Endothelial cell (in vitro differentiated cells): ENCODE data around the gene HUS1B. TPM values are rescaled to one million over a fixed set of nuclear protein-coding genes. Genes with fewer than 3 reads are reported as not detected.

Experiments used
- DNase-seq: peaks from one replicate; pipeline ENCODE4 v3.0.0; 2021; ENCODE audit warnings: low spot score
- H3K27ac Mint-ChIP-seq: one replicate; pipeline ENCODE4 v1.8.0; 2021; ENCODE audit warnings: mixed read lengths, inconsistent platforms; ENCODE audit not compliant: unreplicated experiment
- H3K27me3 Mint-ChIP-seq: one replicate; pipeline ENCODE4 v1.8.0; 2021; ENCODE audit warnings: mild to moderate bottlenecking, moderate library complexity, mixed read lengths, inconsistent platforms; ENCODE audit not compliant: unreplicated experiment
- H3K36me3 Mint-ChIP-seq: one replicate; pipeline ENCODE4 v1.8.0; 2021; ENCODE audit warnings: mild to moderate bottlenecking, low read depth, mixed read lengths, inconsistent platforms; ENCODE audit not compliant: unreplicated experiment
- H3K4me1 Mint-ChIP-seq: one replicate; pipeline ENCODE4 v1.8.0; 2021; ENCODE audit warnings: mild to moderate bottlenecking, mixed read lengths, inconsistent platforms; ENCODE audit not compliant: unreplicated experiment
- H3K4me3 Mint-ChIP-seq: one replicate; pipeline ENCODE4 v1.8.0; 2021; ENCODE audit warnings: mild to moderate bottlenecking, mixed read lengths, inconsistent platforms; ENCODE audit not compliant: unreplicated experiment
- H3K9me3 Mint-ChIP-seq: one replicate; pipeline ENCODE4 v1.8.0; 2021; ENCODE audit warnings: mixed read lengths, inconsistent platforms; ENCODE audit not compliant: unreplicated experiment
- long read RNA-seq: library from polyadenylated mRNA; unstranded; transcript quantifications from one replicate; pipeline ENCODE4 v2.0.0, GENCODE V29; 2020; ENCODE audit not compliant: unreplicated experiment
- total RNA-seq: library from RNA; stranded (reverse); fragmentation: NEBNext Ultra II Directional; extraction: Animal tissue kit (Norgen Biotek cat#: 25700); gene quantifications from one replicate; pipeline ENCODE4 v1.2.1, GENCODE V29; 2021; ENCODE audit not compliant: unreplicated experiment
- TF ChIP-seq, protein P1 (sequence below): fragments of 200-600 bp; sonication (generic); IDR thresholded peaks from one replicate; pipeline ENCODE4 v1.5.0; 2021; ENCODE audit warnings: antibody characterized with exemption; ENCODE audit not compliant: unreplicated experiment

HUS1B gene
- total RNA-seq = 0.72 TPM
- long read RNA-seq = 0 reads

DNA sequence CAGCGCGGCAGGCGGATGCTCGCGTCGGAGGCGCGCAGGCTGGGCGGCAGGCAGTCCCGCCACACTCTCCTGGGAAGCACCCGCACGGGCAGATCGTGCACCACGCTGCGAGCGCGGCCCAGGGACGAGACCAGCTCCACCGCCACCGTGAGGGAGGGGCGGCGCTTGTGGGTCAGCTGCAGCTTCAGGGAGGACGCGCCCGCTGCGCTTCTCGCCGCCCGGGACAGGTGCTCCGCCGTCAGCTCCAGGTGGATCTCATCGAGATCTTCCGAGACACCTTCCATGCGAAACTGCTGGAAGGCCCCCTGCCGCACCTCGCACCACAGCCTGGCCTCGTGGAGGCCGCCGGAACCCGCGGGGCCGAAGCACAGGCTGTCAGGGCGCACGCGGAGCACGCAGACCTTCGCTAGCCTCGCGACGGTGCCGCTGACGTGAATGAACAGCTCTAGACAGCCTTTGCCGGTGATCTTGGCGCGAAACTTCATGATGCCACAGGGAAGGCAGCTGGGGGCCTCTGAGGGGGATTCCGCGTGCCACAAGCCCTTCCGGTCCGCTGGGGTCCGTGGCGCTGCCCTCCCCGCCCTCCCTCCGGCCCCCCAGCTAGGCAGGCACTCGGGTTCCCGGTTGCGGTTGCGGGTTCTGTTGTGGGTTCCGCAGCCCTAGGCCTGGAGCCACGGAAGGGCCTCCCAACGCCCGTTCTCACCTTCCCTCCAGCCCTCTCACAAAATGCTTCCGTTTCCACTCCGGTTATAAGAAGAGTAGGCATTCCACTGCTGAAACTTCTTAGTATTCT lies at the start of gene HUS1B:
HUS1B (minus strand) TSS at position 641 of the 793 bp plus-strand sequence; CDS start at position 485, 156 bp downstream.
- H3K36me3 Mint-ChIP-seq = peaks cover 8% of the 10 kb centered on the region
- no peaks in the 10 kb centered on the region for H3K27me3 Mint-ChIP-seq
- H3K4me1 Mint-ChIP-seq = peaks cover 23% of the 10 kb centered on the region
- H3K9me3 Mint-ChIP-seq = no peaks in the 10 kb centered on the region
- H3K4me3 Mint-ChIP-seq = no peak within 1 kb of the TSS
- DNase-seq = no peak
- H3K27ac Mint-ChIP-seq = no peak within 1 kb of the TSS
- TF ChIP-seq, protein P1, sequence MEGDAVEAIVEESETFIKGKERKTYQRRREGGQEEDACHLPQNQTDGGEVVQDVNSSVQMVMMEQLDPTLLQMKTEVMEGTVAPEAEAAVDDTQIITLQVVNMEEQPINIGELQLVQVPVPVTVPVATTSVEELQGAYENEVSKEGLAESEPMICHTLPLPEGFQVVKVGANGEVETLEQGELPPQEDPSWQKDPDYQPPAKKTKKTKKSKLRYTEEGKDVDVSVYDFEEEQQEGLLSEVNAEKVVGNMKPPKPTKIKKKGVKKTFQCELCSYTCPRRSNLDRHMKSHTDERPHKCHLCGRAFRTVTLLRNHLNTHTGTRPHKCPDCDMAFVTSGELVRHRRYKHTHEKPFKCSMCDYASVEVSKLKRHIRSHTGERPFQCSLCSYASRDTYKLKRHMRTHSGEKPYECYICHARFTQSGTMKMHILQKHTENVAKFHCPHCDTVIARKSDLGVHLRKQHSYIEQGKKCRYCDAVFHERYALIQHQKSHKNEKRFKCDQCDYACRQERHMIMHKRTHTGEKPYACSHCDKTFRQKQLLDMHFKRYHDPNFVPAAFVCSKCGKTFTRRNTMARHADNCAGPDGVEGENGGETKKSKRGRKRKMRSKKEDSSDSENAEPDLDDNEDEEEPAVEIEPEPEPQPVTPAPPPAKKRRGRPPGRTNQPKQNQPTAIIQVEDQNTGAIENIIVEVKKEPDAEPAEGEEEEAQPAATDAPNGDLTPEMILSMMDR = no peak

DNA sequence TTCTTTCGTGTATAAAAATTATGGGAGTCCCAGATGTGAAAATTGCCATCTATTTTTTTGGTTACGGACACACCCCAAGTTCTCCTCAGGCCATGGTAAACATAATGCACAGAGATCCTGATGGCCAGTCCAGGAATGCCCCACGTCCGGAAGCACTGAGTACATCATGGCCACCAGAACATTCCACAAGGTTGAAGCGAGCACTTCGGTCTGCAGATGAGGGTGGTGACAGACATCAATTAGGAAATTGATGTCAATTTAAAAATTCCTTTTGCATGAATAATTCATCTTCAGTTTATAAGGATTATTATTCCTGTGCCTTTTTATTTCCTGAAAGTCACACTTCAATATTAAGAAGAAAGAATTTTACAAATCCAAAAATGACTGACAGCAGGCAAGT lies 49.2 kb upstream of the HUS1B start:
- TF ChIP-seq, protein P1 = no peak
- Mint-ChIP-seq H3K4me1 (peaks cover 19% of the 10 kb centered on the region), H3K9me3 (no peaks in the 10 kb centered on the region), H3K4me3 (no peak overlapping the region), H3K27me3 (peaks cover 2% of the 10 kb centered on the region), H3K27ac (no peak overlapping the region), H3K36me3 (no peaks in the 10 kb centered on the region)
- DNase-seq = no peak

DNA sequence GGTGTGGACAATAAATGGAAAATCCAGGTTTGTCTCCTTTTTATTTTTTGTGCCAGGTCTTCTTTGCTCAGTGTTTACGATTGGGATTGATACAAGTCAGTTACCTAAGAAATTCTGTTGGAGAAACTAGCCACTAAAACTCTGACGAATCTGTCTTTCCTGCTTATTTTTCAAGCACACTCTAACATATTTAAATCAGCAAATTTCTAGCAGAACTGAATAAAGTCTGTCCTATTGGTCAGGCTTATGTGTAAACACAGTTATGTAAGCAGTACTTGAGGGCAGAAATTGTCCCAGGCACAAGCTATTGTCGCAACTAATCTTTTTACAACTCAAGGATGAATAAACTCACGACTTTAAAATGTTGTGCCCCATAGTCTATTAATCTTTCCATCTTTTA lies 48.1 kb upstream of the HUS1B start:
- Mint-ChIP-seq H3K36me3 (no peaks in the 10 kb centered on the region), H3K27me3 (peaks cover 2% of the 10 kb centered on the region), H3K4me3 (no peak overlapping the region), H3K9me3 (no peaks in the 10 kb centered on the region), H3K4me1 (peaks cover 12% of the 10 kb centered on the region), H3K27ac (no peak overlapping the region)
- TF ChIP-seq, protein P1 = no peak
- no peak for DNase-seq

DNA sequence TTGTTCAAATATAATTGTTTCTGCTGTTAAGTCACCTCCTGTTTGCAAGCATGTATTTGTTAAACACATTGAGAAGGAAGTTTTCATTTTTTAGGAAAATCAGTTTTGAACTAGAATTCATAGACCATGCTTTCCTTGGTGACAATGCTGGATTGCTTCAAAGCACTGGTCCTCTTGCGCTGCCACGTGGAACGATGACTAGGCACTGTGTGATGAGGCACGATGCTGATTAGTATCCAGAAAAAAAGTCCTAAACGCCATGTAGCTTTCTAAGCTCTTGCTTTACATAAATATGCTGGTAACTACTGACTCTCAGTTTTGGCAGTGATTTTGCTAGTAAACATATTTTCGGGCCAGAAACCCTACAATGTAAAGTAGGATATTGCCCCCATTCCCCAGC lies 47.1 kb upstream of the HUS1B start:
- no peaks in the 10 kb centered on the region for H3K36me3 Mint-ChIP-seq
- H3K27ac Mint-ChIP-seq = no peak overlapping the region
- H3K4me1 Mint-ChIP-seq = peaks cover 10% of the 10 kb centered on the region
- no peaks in the 10 kb centered on the region for H3K9me3 Mint-ChIP-seq
- no peak overlapping the region for H3K4me3 Mint-ChIP-seq
- peaks cover 2% of the 10 kb centered on the region for H3K27me3 Mint-ChIP-seq
- no peak for DNase-seq
- TF ChIP-seq, protein P1 = no peak

DNA sequence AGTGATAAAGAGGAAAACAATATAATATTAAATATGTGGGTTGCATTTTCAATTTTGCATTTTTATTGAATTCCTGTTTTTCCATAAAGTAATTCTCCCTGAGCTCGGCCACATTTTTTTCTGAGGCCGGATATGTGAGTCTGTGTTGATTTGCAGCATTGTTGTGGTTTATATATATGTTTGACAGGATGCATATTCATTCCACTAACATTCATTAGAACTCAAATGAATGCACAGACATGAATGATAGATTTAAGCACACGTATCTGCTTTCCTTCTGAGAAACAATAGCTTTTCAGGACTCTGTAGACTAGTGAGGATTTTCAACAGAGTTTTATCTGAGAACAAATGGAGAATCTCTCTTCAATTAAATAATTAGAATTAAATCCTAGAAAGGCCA lies 46.7 kb upstream of the HUS1B start:
- Mint-ChIP-seq H3K4me1 (peaks cover 10% of the 10 kb centered on the region), H3K9me3 (no peaks in the 10 kb centered on the region), H3K27ac (no peak overlapping the region), H3K4me3 (no peak overlapping the region), H3K27me3 (peaks cover 2% of the 10 kb centered on the region), H3K36me3 (no peaks in the 10 kb centered on the region)
- no peak for DNase-seq
- TF ChIP-seq, protein P1 = no peak
